Thyroid gland (tissue), 4 donors: ENCODE data around the gene NGDN. TPM values are rescaled to one million over a fixed set of nuclear protein-coding genes. Genes with fewer than 3 reads are reported as not detected.

ENCODE experiments used
- DNase-seq, 2 donors: peaks; one replicate each; pipeline ENCODE4 v3.0.0-alpha.2; 2019
- H3K27ac ChIP-seq, 3 donors: fragments of 200-600 bp; sonication (generic); 1 replicate in 2 of 3; 2 replicates in 1 of 3; pipeline ENCODE4 v1.5.1; 2016 to 2019; ENCODE audit warnings: mild to moderate bottlenecking in 1 of 3, moderate library complexity in 1 of 3
- H3K27me3 ChIP-seq: fragments of 200-600 bp; sonication (generic); one replicate; pipeline ENCODE4 v1.5.1; 2019
- H3K36me3 ChIP-seq, 2 donors: fragments of 200-600 bp; sonication (generic); one replicate each; pipeline ENCODE4 v1.5.1; 2016 to 2019
- H3K4me1 ChIP-seq, 2 donors: fragments of 200-600 bp; sonication (generic); one replicate each; pipeline ENCODE4 v1.5.1; 2017 to 2019
- H3K4me3 ChIP-seq, 3 donors: fragments of 200-600 bp; sonication (generic); replicated peaks in 1 of 3; 1 replicate in 2 of 3; 2 replicates in 1 of 3; pipeline ENCODE4 v1.5.1; 2016; ENCODE audit warnings: mild to moderate bottlenecking in 1 of 3
- H3K9me3 ChIP-seq: fragments of 200-600 bp; sonication (generic); one replicate; pipeline ENCODE4 v1.5.1; 2017
- CTCF ChIP-seq, 6 experiments: fragments of 200-600 bp in 3 of 6; fragments of 450-650 bp in 3 of 6; sonication (generic) in 3 of 6; IDR thresholded peaks; one replicate each; pipeline ENCODE4 v1.5.1; 2016 to 2019; ENCODE audit warnings: antibody characterized with exemption in 6 of 6, mild to moderate bottlenecking in 2 of 6, inconsistent platforms in 1 of 6, moderate library complexity in 1 of 6
- POLR2A ChIP-seq, 2 donors: fragments of 450-650 bp; IDR thresholded peaks; one replicate each; pipeline ENCODE4 v1.6.1; 2017; ENCODE audit warnings: antibody characterized with exemption in 2 of 2, mild to moderate bottlenecking in 2 of 2, moderate library complexity in 1 of 2
- WGBS, 2 donors: methylation state at CpG; one replicate each; pipeline ENCODE4 v1.1.5; 2017; 5-methylcytosine and 5-hydroxymethylcytosine counted together
- intact Hi-C: fragments of 100-400 bp; cut with DNase I; formaldehyde crosslinking; loops from one replicate; pipeline ENCODE4 v1.15.1; 2023
- total RNA-seq, 4 donors: library from RNA; depleted of rRNA; stranded (reverse); fragments of >200 nt; gene quantifications; one replicate each; pipeline ENCODE4 v1.2.3, GENCODE V29; 2016

Gene NGDN
- total RNA-seq, 4 donors from 2014 or later = 31.3 to 51.1 (median 39.7) TPM

GRCh38 chr14:23513818-23514643 lies 44.5 kb downstream of the NGDN start:
- Histone ChIP-seq H3K9me3 (no peaks in the 10 kb centered on the region), H3K36me3 (no peaks in the 10 kb centered on the region), H3K4me1 (peaks cover 5 to 7% of the 10 kb centered on the region in 2 donors), H3K27me3 (no peaks in the 10 kb centered on the region), H3K4me3 (no peak overlapping the region), H3K27ac (no peak overlapping the region)
- TF ChIP-seq CTCF (IDR thresholded peaks at IDR 0.05) = no peak
- TF ChIP-seq POLR2A (IDR thresholded peaks at IDR 0.05) = no peak
- WGBS, 2 donors = 90 to 93% methylated on average over 8 of the region's 8 CpGs
- no peak for DNase-seq
- intact Hi-C loops = no loop called here

GRCh38 chr14:23514644-23514957 lies 45.1 kb downstream of the NGDN start:
- Histone ChIP-seq H3K27ac (no peak overlapping the region), H3K4me3 (no peak overlapping the region), H3K27me3 (no peaks in the 10 kb centered on the region), H3K36me3 (no peaks in the 10 kb centered on the region), H3K9me3 (no peaks in the 10 kb centered on the region), H3K4me1 (peaks cover 5 to 7% of the 10 kb centered on the region in 2 donors)
- WGBS, 2 donors = 82 to 86% methylated on average over 3 of the region's 3 CpGs
- intact Hi-C loops = no loop called here
- DNase-seq = no peak
- TF ChIP-seq POLR2A (IDR thresholded peaks at IDR 0.05) (no peak), CTCF (IDR thresholded peaks at IDR 0.05) (no peak)

- Histone ChIP-seq H3K4me1 (peaks cover 5 to 7% of the 10 kb centered on the region in 2 donors), H3K4me3 (no peak overlapping the region), H3K36me3 (no peaks in the 10 kb centered on the region), H3K9me3 (no peaks in the 10 kb centered on the region), H3K27me3 (no peaks in the 10 kb centered on the region), H3K27ac (no peak overlapping the region)
- 89 to 90% methylated on average over 6 of the region's 6 CpGs for WGBS, 2 donors
- intact Hi-C loops = no loop called here
- TF ChIP-seq POLR2A (IDR thresholded peaks at IDR 0.05) (no peak), CTCF (IDR thresholded peaks at IDR 0.05) (no peak)
- DNase-seq = no peak
Measured at GRCh38 chr14:23517650-23518326, 48.3 kb downstream of the NGDN start.

- intact Hi-C loops = no loop called here
- H3K27me3 ChIP-seq = no peaks in the 10 kb centered on the region
- H3K9me3 ChIP-seq = no peaks in the 10 kb centered on the region
- peak; percentile 10 to 34 for DNase-seq
- no peak overlapping the region for H3K4me3 ChIP-seq
- no peaks in the 10 kb centered on the region for H3K36me3 ChIP-seq
- TF ChIP-seq CTCF (IDR thresholded peaks at IDR 0.05) = no peak
- 59 to 66% methylated on average over 4 of the region's 4 CpGs for WGBS, 2 donors
- no peak overlapping the region for H3K27ac ChIP-seq
- H3K4me1 ChIP-seq = peaks cover 5 to 7% of the 10 kb centered on the region in 2 donors
Measured at GRCh38 chr14:23518709-23519108, 49.2 kb downstream of the NGDN start.

- no peak for DNase-seq
- 82 to 84% methylated on average over 14 of the region's 14 CpGs for WGBS, 2 donors
- H3K27me3 ChIP-seq = no peaks in the 10 kb centered on the region
- H3K9me3 ChIP-seq = no peaks in the 10 kb centered on the region
- H3K27ac ChIP-seq = no peak overlapping the region
- H3K36me3 ChIP-seq = no peaks in the 10 kb centered on the region
- TF ChIP-seq POLR2A (IDR thresholded peaks at IDR 0.05) (no peak), CTCF (IDR thresholded peaks at IDR 0.05) (no peak)
- H3K4me1 ChIP-seq = peaks cover 5 to 7% of the 10 kb centered on the region in 2 donors
- no peak overlapping the region for H3K4me3 ChIP-seq
- intact Hi-C loops = no loop called here
Measured at GRCh38 chr14:23520899-23521533, 51.5 kb downstream of the NGDN start.
